Loucy (cell line): ENCODE measurements around the gene BICD1.

Source experiments
- H2AFZ ChIP-seq: fragments of 200-600 bp; sonication (generic); 2 replicates; pipeline ENCODE4 v1.6.0; 2016; ENCODE audit warnings: antibody characterized with exemption, mild to moderate bottlenecking, low read length, moderate library complexity
- H3F3A ChIP-seq: fragments of 200-600 bp; 2 replicates; pipeline ENCODE4 v1.6.0; 2016; ENCODE audit warnings: antibody characterized with exemption, low read depth, mild to moderate bottlenecking
- H3K27me3 ChIP-seq: fragments of 200-600 bp; sonication (generic); 2 replicates; pipeline ENCODE4 v1.6.1; 2014; ENCODE audit warnings: low read length, mild to moderate bottlenecking; ENCODE audit not compliant: insufficient read depth, poor library complexity, severe bottlenecking
- H3K36me3 ChIP-seq: fragments of 200-600 bp; sonication (generic); 2 replicates; pipeline ENCODE4 v1.6.1; 2016; ENCODE audit warnings: low read length; ENCODE audit not compliant: insufficient read depth
- H3K4me1 ChIP-seq: fragments of 200-600 bp; sonication (generic); 2 replicates; pipeline ENCODE4 v1.5.1; 2014; ENCODE audit warnings: low read length, mild to moderate bottlenecking; ENCODE audit not compliant: insufficient read depth, poor library complexity, severe bottlenecking
- H3K4me2 ChIP-seq: fragments of 200-600 bp; sonication (generic); 2 replicates; pipeline ENCODE4 v1.6.0; 2014; ENCODE audit warnings: antibody characterized with exemption, low read length, low read depth, mild to moderate bottlenecking; ENCODE audit not compliant: poor library complexity, severe bottlenecking
- H3K4me3 ChIP-seq: fragments of 200-600 bp; sonication (generic); 2 replicates; pipeline ENCODE4 v1.5.1; 2014; ENCODE audit warnings: low read length, mild to moderate bottlenecking, mixed read lengths; ENCODE audit not compliant: poor library complexity, severe bottlenecking
- H3K79me2 ChIP-seq: fragments of 200-600 bp; sonication (generic); 2 replicates; pipeline ENCODE4 v1.6.1; 2014; ENCODE audit warnings: low read length; ENCODE audit not compliant: insufficient read depth
- H3K9ac ChIP-seq: fragments of 200-600 bp; sonication (generic); 2 replicates; pipeline ENCODE4 v1.6.0; 2014; ENCODE audit warnings: mild to moderate bottlenecking, low read depth, low read length, moderate library complexity; ENCODE audit not compliant: poor library complexity, severe bottlenecking
- H3K9me2 ChIP-seq: fragments of 200-600 bp; sonication (generic); replicated peaks from 2 replicates; pipeline ENCODE4 v1.6.1; 2016; ENCODE audit warnings: low read depth, low read length, mixed read lengths
- H3K9me3 ChIP-seq: fragments of 200-600 bp; sonication (generic); 2 replicates; pipeline ENCODE4 v1.6.1; 2014; ENCODE audit warnings: mild to moderate bottlenecking, antibody characterized with exemption, low read length, low read depth; ENCODE audit not compliant: insufficient read depth
- H4K20me1 ChIP-seq: fragments of 200-600 bp; sonication (generic); 2 replicates; pipeline ENCODE4 v1.6.0; 2014; ENCODE audit warnings: antibody characterized with exemption, low read length, mild to moderate bottlenecking; ENCODE audit not compliant: insufficient read depth, poor library complexity, severe bottlenecking
- EZH2phosphoT487 ChIP-seq: fragments of 200-600 bp; IDR thresholded peaks from 2 replicates; pipeline ENCODE4 v1.6.1; 2018; ENCODE audit warnings: antibody characterized with exemption, mild to moderate bottlenecking, moderate library complexity, borderline replicate concordance
- TF ChIP-seq, protein P1 (sequence below): fragments of 200-600 bp; sonication (generic); conservative IDR thresholded peaks from 2 replicates; pipeline ENCODE4 v1.5.1; 2014; ENCODE audit warnings: mild to moderate bottlenecking, antibody characterized with exemption, low read length

The BICD1 gene

DNA sequence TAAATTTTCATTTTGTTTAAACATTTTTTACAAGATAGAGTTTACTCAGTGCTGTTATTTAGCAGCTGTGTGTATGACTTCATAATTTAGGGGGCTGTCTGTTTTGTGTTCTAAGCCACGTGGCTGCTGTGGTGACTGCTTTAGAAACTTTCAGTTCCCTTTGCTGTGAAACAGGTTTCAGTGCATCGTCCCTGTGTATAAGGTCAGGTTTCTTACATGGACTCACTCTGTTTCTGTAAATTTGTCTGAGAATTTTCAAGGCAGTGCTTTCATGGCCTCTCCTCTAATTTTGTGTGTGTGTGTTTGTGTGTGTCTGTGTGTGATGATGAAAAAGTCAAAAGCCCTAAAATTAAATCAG lies 32.4 kb downstream of the BICD1 start:
- Histone ChIP-seq H4K20me1 (no peaks in the 10 kb centered on the region), H2AFZ (no peak overlapping the region), H3K79me2 (peaks cover 18% of the 10 kb centered on the region; the same call in 1 of the 2 replicates), H3K27me3 (no peaks in the 10 kb centered on the region), H3K36me3 (no peaks in the 10 kb centered on the region), H3K4me3 (no peak overlapping the region), H3K9me3 (no peaks in the 10 kb centered on the region), H3F3A (no peaks in the 10 kb centered on the region), H3K9ac (no peak overlapping the region), H3K4me1 (peaks cover 8% of the 10 kb centered on the region), H3K4me2 (no peak overlapping the region), H3K9me2 (no peaks in the 10 kb centered on the region)
- TF ChIP-seq, protein P1, sequence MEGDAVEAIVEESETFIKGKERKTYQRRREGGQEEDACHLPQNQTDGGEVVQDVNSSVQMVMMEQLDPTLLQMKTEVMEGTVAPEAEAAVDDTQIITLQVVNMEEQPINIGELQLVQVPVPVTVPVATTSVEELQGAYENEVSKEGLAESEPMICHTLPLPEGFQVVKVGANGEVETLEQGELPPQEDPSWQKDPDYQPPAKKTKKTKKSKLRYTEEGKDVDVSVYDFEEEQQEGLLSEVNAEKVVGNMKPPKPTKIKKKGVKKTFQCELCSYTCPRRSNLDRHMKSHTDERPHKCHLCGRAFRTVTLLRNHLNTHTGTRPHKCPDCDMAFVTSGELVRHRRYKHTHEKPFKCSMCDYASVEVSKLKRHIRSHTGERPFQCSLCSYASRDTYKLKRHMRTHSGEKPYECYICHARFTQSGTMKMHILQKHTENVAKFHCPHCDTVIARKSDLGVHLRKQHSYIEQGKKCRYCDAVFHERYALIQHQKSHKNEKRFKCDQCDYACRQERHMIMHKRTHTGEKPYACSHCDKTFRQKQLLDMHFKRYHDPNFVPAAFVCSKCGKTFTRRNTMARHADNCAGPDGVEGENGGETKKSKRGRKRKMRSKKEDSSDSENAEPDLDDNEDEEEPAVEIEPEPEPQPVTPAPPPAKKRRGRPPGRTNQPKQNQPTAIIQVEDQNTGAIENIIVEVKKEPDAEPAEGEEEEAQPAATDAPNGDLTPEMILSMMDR, result no peak
- TF ChIP-seq EZH2phosphoT487, result no peak

DNA sequence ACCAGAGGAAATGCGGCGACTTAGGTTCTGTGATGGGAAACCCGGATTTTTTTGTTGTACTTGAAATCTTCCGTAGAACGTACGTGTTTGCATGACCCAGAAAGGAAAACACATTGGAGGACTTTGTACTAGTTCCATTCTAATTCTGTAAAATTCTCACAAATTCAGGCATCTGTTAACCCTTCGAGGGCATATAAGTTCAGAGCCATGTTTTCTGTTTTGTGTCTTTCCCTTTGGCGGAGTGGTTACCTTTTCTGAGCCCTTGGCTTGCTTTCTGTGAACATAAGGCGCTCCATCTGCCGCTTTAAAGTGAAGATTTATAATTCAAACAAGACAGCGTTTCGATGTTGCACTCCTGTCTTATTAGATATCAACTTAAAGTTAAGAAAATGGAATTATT lies 34.2 kb downstream of the BICD1 start:
- TF ChIP-seq, protein P1, result no peak
- Histone ChIP-seq H3F3A (no peaks in the 10 kb centered on the region), H3K36me3 (no peaks in the 10 kb centered on the region), H3K79me2 (peaks cover 20% of the 10 kb centered on the region; the same call in 1 of the 2 replicates), H4K20me1 (no peaks in the 10 kb centered on the region), H3K27me3 (no peaks in the 10 kb centered on the region), H3K4me3 (no peak overlapping the region), H3K4me2 (no peak overlapping the region), H3K4me1 (no peaks in the 10 kb centered on the region), H3K9ac (no peak overlapping the region), H2AFZ (no peak overlapping the region), H3K9me2 (no peaks in the 10 kb centered on the region), H3K9me3 (no peaks in the 10 kb centered on the region)

DNA sequence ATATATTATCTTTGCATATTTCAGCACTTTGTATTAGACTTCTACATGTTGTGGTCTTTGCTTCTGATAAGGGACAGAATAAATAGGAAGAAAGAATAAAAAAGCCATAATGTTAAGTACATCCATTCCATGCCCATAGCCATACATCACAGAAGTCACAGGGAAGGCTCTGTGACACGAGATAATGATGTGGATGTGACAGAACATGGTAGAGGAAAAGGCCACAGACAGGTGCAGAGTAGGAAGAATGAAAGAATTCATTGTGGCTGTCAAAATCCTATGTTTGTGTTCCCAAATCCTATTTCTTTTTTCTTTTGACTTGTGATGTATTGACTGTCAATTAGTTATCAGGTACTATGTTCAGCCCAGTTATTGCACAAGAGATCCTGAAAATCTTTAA lies 38.4 kb downstream of the BICD1 start:
- no peaks in the 10 kb centered on the region for H4K20me1 ChIP-seq
- peaks cover 2% of the 10 kb centered on the region for H3K4me1 ChIP-seq
- no peaks in the 10 kb centered on the region for H3K36me3 ChIP-seq
- no peaks in the 10 kb centered on the region for H3K9me3 ChIP-seq
- no peak overlapping the region for H3K9ac ChIP-seq
- no peak overlapping the region for H2AFZ ChIP-seq
- no peaks in the 10 kb centered on the region for H3F3A ChIP-seq
- H3K79me2 ChIP-seq, result peaks cover 13% of the 10 kb centered on the region; the same call in 1 of the 2 replicates
- H3K9me2 ChIP-seq, result no peaks in the 10 kb centered on the region
- no peaks in the 10 kb centered on the region for H3K27me3 ChIP-seq
- no peak for TF ChIP-seq EZH2phosphoT487
- TF ChIP-seq, protein P1, result no peak
- H3K4me2 ChIP-seq, result no peak overlapping the region
- H3K4me3 ChIP-seq, result no peak overlapping the region
